IMR-90 (cell line): Measurements from ENCODE around the gene CACNA1D. TPM values are rescaled to one million over a fixed set of nuclear protein-coding genes. Genes with fewer than 3 reads are reported as not detected.

ENCODE experiments used
- ATAC-seq: fragments of 200-7000 bp; cut with Tn5 transposase; 2 replicates; pipeline ENCODE4 v1.9.1; 2020; ENCODE audit warnings: low read depth, mild to moderate bottlenecking, moderate library complexity
- BruUV-seq: library from RNA; stranded (reverse); fragments of 400-500 nt; replicated peaks from 2 replicates; lab custom pipeline; 2021; lab: Mats Ljungman, UMichigan
- CTCF ChIA-PET: fragments of 300-600 bp; formaldehyde crosslinking; extraction: SDS; loops from one replicate; lab custom pipeline; 2021; ENCODE audit warnings: antibody characterized with exemption; lab: Yijun Ruan, JAX
- POLR2A ChIA-PET: fragments of 300-600 bp; sonication (Branson Sonifier 250); formaldehyde crosslinking; loops from one replicate; lab custom pipeline; 2022; ENCODE audit warnings: antibody characterized with exemption; ENCODE audit not compliant: unreplicated experiment; lab: Charles Lee
- DNase-seq: peaks from one replicate; pipeline ENCODE4 v3.0.0; 2013
- H2AFZ ChIP-seq: replicated peaks from 2 replicates; pipeline ENCODE3; 2013; ENCODE audit warnings: low read length, mild to moderate bottlenecking; ENCODE audit not compliant: poor library complexity
- H2AK5ac ChIP-seq: 2 replicates; pipeline ENCODE4 v1.6.1; 2013; ENCODE audit warnings: low read depth, low read length, inconsistent platforms
- H2AK9ac ChIP-seq: replicated peaks from 2 replicates; pipeline ENCODE3; 2013; ENCODE audit warnings: mild to moderate bottlenecking, low read depth, low read length, moderate library complexity; ENCODE audit not compliant: poor library complexity
- H2BK120ac ChIP-seq: 2 replicates; pipeline ENCODE4 v1.6.1; 2013; ENCODE audit warnings: low read depth, low read length, inconsistent platforms
- H2BK15ac ChIP-seq: 3 replicates; pipeline ENCODE4 v1.6.1; 2013; ENCODE audit warnings: low read depth, low read length, inconsistent platforms
- H2BK20ac ChIP-seq: 2 replicates; pipeline ENCODE4 v1.6.1; 2013; ENCODE audit warnings: low read depth, mild to moderate bottlenecking, inconsistent platforms, low read length, moderate library complexity
- H2BK5ac ChIP-seq: 2 replicates; pipeline ENCODE4 v1.6.1; 2013; ENCODE audit warnings: mild to moderate bottlenecking, low read depth, low read length, inconsistent platforms; ENCODE audit not compliant: poor library complexity, severe bottlenecking
- H3K14ac ChIP-seq: replicated peaks from 2 replicates; pipeline ENCODE4 v1.6.1; 2013; ENCODE audit warnings: low read depth, low read length, inconsistent platforms
- H3K18ac ChIP-seq: 2 replicates; pipeline ENCODE4 v1.6.1; 2013; ENCODE audit warnings: low read depth, low read length, control low read depth
- H3K23ac ChIP-seq: 2 replicates; pipeline ENCODE4 v1.6.1; 2013; ENCODE audit warnings: low read depth, low read length, inconsistent platforms
- H3K27ac ChIP-seq: 2 replicates; pipeline ENCODE4 v1.5.1; 2013; ENCODE audit warnings: mild to moderate bottlenecking, control low read depth, low read length; ENCODE audit not compliant: insufficient read depth
- H3K27me3 ChIP-seq: 2 replicates; pipeline ENCODE4 v1.6.1; 2013; ENCODE audit warnings: low read length; ENCODE audit not compliant: control insufficient read depth, insufficient read depth
- H3K36me3 ChIP-seq: 2 replicates; pipeline ENCODE4 v1.6.1; 2013; ENCODE audit warnings: low read length, mixed read lengths; ENCODE audit not compliant: control insufficient read depth, insufficient read depth
- H3K4ac ChIP-seq: 2 replicates; pipeline ENCODE4 v1.6.1; 2013; ENCODE audit warnings: low read depth, low read length, inconsistent platforms
- H3K4me1 ChIP-seq: 2 replicates; pipeline ENCODE4 v1.6.1; 2013; ENCODE audit warnings: low read length, mixed read lengths; ENCODE audit not compliant: control insufficient read depth, insufficient read depth
- H3K4me2 ChIP-seq: 2 replicates; pipeline ENCODE4 v1.6.1; 2013; ENCODE audit warnings: low read depth, mild to moderate bottlenecking, control low read depth, low read length, moderate library complexity
- H3K4me3 ChIP-seq: 2 replicates; pipeline ENCODE4 v1.5.1; 2013; ENCODE audit warnings: low read depth, mild to moderate bottlenecking, control low read depth, low read length, moderate library complexity; ENCODE audit not compliant: insufficient read depth
- H3K56ac ChIP-seq: 2 replicates; pipeline ENCODE4 v1.6.1; 2013; ENCODE audit warnings: low read length, inconsistent platforms; ENCODE audit not compliant: insufficient read depth; ENCODE audit errors: extremely low read depth
- H3K79me1 ChIP-seq, 2 experiments: 2 replicates each; pipeline ENCODE4 v1.6.1; 2013; ENCODE audit warnings: low read length in 2 of 2, inconsistent platforms in 1 of 2, low read depth in 1 of 2
- H3K9ac ChIP-seq: 2 replicates; pipeline ENCODE4 v1.6.1; 2013; ENCODE audit warnings: low read depth, low read length, control low read depth
- H3K9me1 ChIP-seq: 2 replicates; pipeline ENCODE4 v1.6.1; 2013; ENCODE audit warnings: low read length, inconsistent platforms; ENCODE audit not compliant: insufficient read depth
- H3K9me3 ChIP-seq: 2 replicates; pipeline ENCODE4 v1.6.1; 2013; ENCODE audit warnings: low read length; ENCODE audit not compliant: control insufficient read depth, insufficient read depth
- H4K20me1 ChIP-seq: 2 replicates; pipeline ENCODE4 v1.6.1; 2013; ENCODE audit warnings: low read length, inconsistent platforms; ENCODE audit not compliant: insufficient read depth
- H4K5ac ChIP-seq: 2 replicates; pipeline ENCODE4 v1.6.1; 2013; ENCODE audit warnings: mild to moderate bottlenecking, low read depth, low read length, control low read depth
- H4K8ac ChIP-seq, 2 experiments: 2 replicates each; pipeline ENCODE4 v1.6.1; 2013; ENCODE audit warnings: low read depth in 2 of 2, low read length in 2 of 2, control low read depth in 1 of 2, inconsistent platforms in 1 of 2
- H4K91ac ChIP-seq: 2 replicates; pipeline ENCODE4 v1.6.1; 2013; ENCODE audit warnings: low read depth, low read length, inconsistent platforms; ENCODE audit not compliant: insufficient read depth
- BHLHE40 ChIP-seq: fragments of 150-350 bp; IDR thresholded peaks from 2 replicates; pipeline ENCODE4 v1.6.1; 2016; ENCODE audit warnings: mild to moderate bottlenecking, low read depth, low read length
- CEBPB ChIP-seq: IDR thresholded peaks from 2 replicates; pipeline ENCODE4 v1.6.1; 2012; ENCODE audit warnings: low read depth, low read length, improper control_type of control experiment
- CHD1 ChIP-seq: IDR thresholded peaks from 2 replicates; pipeline ENCODE4 v1.6.1; 2012; ENCODE audit warnings: low read depth, low read length, improper control_type of control experiment
- FOS ChIP-seq: fragments of 150-350 bp; IDR thresholded peaks from 2 replicates; pipeline ENCODE4 v1.6.1; 2016; ENCODE audit warnings: low read depth, low read length
- MAFK ChIP-seq: IDR thresholded peaks from 2 replicates; pipeline ENCODE4 v1.6.1; 2012; ENCODE audit warnings: low read depth, low read length, improper control_type of control experiment
- MAZ ChIP-seq: IDR thresholded peaks from 2 replicates; pipeline ENCODE4 v1.6.1; 2012; ENCODE audit warnings: low read depth, mild to moderate bottlenecking, low read length, improper control_type of control experiment, moderate library complexity, borderline replicate concordance
- MXI1 ChIP-seq: IDR thresholded peaks from 2 replicates; pipeline ENCODE4 v1.6.1; 2012; ENCODE audit warnings: low read depth, mild to moderate bottlenecking, low read length, moderate library complexity, borderline replicate concordance
- NFE2L2 ChIP-seq: fragments of 150-350 bp; IDR thresholded peaks from 2 replicates; pipeline ENCODE4 v1.6.1; 2016; ENCODE audit warnings: low read depth, mild to moderate bottlenecking, low read length
- POLR2A ChIP-seq: IDR thresholded peaks from 2 replicates; pipeline ENCODE4 v1.6.1; 2012; ENCODE audit warnings: mild to moderate bottlenecking, low read depth, low read length
- RAD21 ChIP-seq: IDR thresholded peaks from 2 replicates; pipeline ENCODE4 v1.6.1; 2012; ENCODE audit warnings: low read length, improper control_type of control experiment
- RCOR1 ChIP-seq: IDR thresholded peaks from 2 replicates; pipeline ENCODE4 v1.6.1; 2012; ENCODE audit warnings: mild to moderate bottlenecking, low read length, improper control_type of control experiment; ENCODE audit not compliant: insufficient replicate concordance
- RFX5 ChIP-seq: IDR thresholded peaks from 2 replicates; pipeline ENCODE4 v1.8.0; 2012; ENCODE audit warnings: low read depth, mild to moderate bottlenecking, low read length, moderate library complexity
- SMC3 ChIP-seq: fragments of 150-350 bp; IDR thresholded peaks from 2 replicates; pipeline ENCODE4 v1.6.1; 2016; ENCODE audit warnings: low read depth, mild to moderate bottlenecking, antibody characterized with exemption, low read length, moderate library complexity
- WGBS, 2 experiments: methylation state at CpG; one replicate each; pipeline versions ENCODE4 v1.1.5 to v1.1.7; 2013; ENCODE audit warnings: missing lambda C conversion rate in 2 of 2; ENCODE audit not compliant: insufficient read length in 1 of 2; ENCODE audit errors: extremely low coverage in 2 of 2; 5-methylcytosine and 5-hydroxymethylcytosine counted together
- dilution Hi-C: fragments of 300-500 bp; cut with HindIII; formaldehyde crosslinking; loops from one replicate; pipeline ENCODE4 v1.14.3; 2018; ENCODE audit warnings: low sequenced_read_pairs; ENCODE audit not compliant: unreplicated experiment
- in situ Hi-C: fragments of 300-500 bp; cut with MboI; formaldehyde crosslinking; loops from 3 replicates; pipeline ENCODE4 v1.14.3; 2019; ENCODE audit warnings: low sequenced_read_pairs, inconsistent platforms, mixed read lengths
- intact Hi-C: fragments of 100-400 bp; cut with micrococcal nuclease; formaldehyde crosslinking; loops from 2 replicates; pipeline ENCODE4 v1.10.0; 2022
- polyA plus RNA-seq, 3 experiments: library from polyadenylated mRNA; depleted of rRNA; stranded (reverse); fragments of >200 nt; gene quantifications; 2 replicates each; pipeline ENCODE4 v1.2.3, GENCODE V29; 2012; ENCODE audit warnings: low replicate concordance in 1 of 3
- total RNA-seq: library from RNA; depleted of rRNA; stranded (reverse); fragments of >200 nt; gene quantifications from 2 replicates; pipeline ENCODE4 v1.2.3, GENCODE V29; 2012
- TF ChIP-seq, protein P1 (sequence below): fragments of 150-350 bp; IDR thresholded peaks from 2 replicates; pipeline ENCODE4 v1.6.1; 2016; ENCODE audit warnings: low read depth, mild to moderate bottlenecking, low read length, moderate library complexity, borderline replicate concordance
- TF ChIP-seq, protein P2 (sequence below): conservative IDR thresholded peaks from 2 replicates; pipeline ENCODE4 v1.5.1; 2012; ENCODE audit warnings: mild to moderate bottlenecking, low read depth, low read length, improper control_type of control experiment
- TF ChIP-seq, protein P3 (sequence below): fragments of 150-350 bp; IDR thresholded peaks from 2 replicates; pipeline ENCODE4 v1.6.1; 2017; ENCODE audit warnings: mild to moderate bottlenecking, antibody characterized with exemption, low read length, low read depth

The CACNA1D gene
- total and polyA plus RNA-seq, 2 of the 4 experiments (the other 2 are of a cell fraction), result 0.07 TPM; not detected in 1

- Histone ChIP-seq H3K4me3 (no peak overlapping the region), H3K79me1 (no peaks in the 10 kb centered on the region), H2BK20ac (no peak overlapping the region), H3K9ac (no peak overlapping the region), H3K23ac (no peak overlapping the region), H2AK9ac (no peak overlapping the region), H2BK15ac (no peak overlapping the region), H4K91ac (no peak overlapping the region), H3K4me2 (no peak overlapping the region), H3K4me1 (no peaks in the 10 kb centered on the region), H3K27me3 (peaks cover 5% of the 10 kb centered on the region; the same call in 1 of the 2 replicates), H3K56ac (no peak overlapping the region), H3K14ac (no peak overlapping the region), H3K18ac (no peak overlapping the region), H3K9me3 (no peaks in the 10 kb centered on the region), H2BK5ac (no peak overlapping the region), H2BK120ac (no peak overlapping the region), H3K27ac (no peak overlapping the region), H3K4ac (no peak overlapping the region), H2AFZ (no peak overlapping the region), H4K8ac (no peak overlapping the region), H4K20me1 (no peaks in the 10 kb centered on the region), H4K5ac (no peak overlapping the region), H2AK5ac (no peak overlapping the region), H3K36me3 (no peaks in the 10 kb centered on the region), H3K9me1 (no peaks in the 10 kb centered on the region)
- in situ Hi-C loops, result loop anchor here (5.0 to 25.0 kb wide), 4 partner anchors 337 to 599 kb away; no protein-coding TSS in a partner anchor
- POLR2A ChIA-PET, result no interaction called here
- ATAC-seq (no peak), DNase-seq (no peak)
- intact Hi-C loops, result loop anchor here (5.0 kb wide), 1 partner anchor 599 kb away; no protein-coding TSS in a partner anchor
- dilution Hi-C loops, result no loop called here
- 59% methylated on average over 4 of the region's 6 CpGs; no CpG with 5 or more reads in 1 of the 2 experiments for whole genome bisulfite sequencing, 2 experiments
- no TSS peak for BruUV-seq
- TF ChIP-seq MAFK (no peak), FOS (no peak), CEBPB (no peak), RAD21 (no peak), RCOR1 (no peak), MXI1 (no peak), RFX5 (no peak), NFE2L2 (no peak), MAZ (no peak), POLR2A (no peak), BHLHE40 (no peak), SMC3 (no peak), CHD1 (no peak)
- TF ChIP-seq, protein P1, sequence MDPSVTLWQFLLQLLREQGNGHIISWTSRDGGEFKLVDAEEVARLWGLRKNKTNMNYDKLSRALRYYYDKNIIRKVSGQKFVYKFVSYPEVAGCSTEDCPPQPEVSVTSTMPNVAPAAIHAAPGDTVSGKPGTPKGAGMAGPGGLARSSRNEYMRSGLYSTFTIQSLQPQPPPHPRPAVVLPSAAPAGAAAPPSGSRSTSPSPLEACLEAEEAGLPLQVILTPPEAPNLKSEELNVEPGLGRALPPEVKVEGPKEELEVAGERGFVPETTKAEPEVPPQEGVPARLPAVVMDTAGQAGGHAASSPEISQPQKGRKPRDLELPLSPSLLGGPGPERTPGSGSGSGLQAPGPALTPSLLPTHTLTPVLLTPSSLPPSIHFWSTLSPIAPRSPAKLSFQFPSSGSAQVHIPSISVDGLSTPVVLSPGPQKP, result no peak
- TF ChIP-seq, protein P2, sequence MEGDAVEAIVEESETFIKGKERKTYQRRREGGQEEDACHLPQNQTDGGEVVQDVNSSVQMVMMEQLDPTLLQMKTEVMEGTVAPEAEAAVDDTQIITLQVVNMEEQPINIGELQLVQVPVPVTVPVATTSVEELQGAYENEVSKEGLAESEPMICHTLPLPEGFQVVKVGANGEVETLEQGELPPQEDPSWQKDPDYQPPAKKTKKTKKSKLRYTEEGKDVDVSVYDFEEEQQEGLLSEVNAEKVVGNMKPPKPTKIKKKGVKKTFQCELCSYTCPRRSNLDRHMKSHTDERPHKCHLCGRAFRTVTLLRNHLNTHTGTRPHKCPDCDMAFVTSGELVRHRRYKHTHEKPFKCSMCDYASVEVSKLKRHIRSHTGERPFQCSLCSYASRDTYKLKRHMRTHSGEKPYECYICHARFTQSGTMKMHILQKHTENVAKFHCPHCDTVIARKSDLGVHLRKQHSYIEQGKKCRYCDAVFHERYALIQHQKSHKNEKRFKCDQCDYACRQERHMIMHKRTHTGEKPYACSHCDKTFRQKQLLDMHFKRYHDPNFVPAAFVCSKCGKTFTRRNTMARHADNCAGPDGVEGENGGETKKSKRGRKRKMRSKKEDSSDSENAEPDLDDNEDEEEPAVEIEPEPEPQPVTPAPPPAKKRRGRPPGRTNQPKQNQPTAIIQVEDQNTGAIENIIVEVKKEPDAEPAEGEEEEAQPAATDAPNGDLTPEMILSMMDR, result no peak
- TF ChIP-seq, protein P3, sequence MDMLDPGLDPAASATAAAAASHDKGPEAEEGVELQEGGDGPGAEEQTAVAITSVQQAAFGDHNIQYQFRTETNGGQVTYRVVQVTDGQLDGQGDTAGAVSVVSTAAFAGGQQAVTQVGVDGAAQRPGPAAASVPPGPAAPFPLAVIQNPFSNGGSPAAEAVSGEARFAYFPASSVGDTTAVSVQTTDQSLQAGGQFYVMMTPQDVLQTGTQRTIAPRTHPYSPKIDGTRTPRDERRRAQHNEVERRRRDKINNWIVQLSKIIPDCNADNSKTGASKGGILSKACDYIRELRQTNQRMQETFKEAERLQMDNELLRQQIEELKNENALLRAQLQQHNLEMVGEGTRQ, result no peak
- CTCF ChIA-PET, result interaction anchor here (1.1 kb wide), 1 partner anchor 492 kb away, joined by 3 read pairs; no protein-coding TSS in a partner anchor
These were observed 217.0 kb downstream of the CACNA1D start for GRCh38 chr3:53711387-53711786.
